NB4 (cell line): ENCODE measurements around the gene THAP2.
"Not testable (repeated sequence)": the region's sequence is repeated elsewhere in the genome, so short reads cannot be mapped to it uniquely, and the experiment has no call there.

ENCODE experiments used
- CTCF ChIP-seq: IDR thresholded peaks from one replicate; pipeline ENCODE4 v1.5.1; 2012; ENCODE audit warnings: low read depth, low read length
- MAX ChIP-seq: IDR thresholded peaks from 2 replicates; pipeline ENCODE4 v1.6.1; 2011; ENCODE audit warnings: low read depth, low read length
- MYC ChIP-seq: IDR thresholded peaks from 2 replicates; pipeline ENCODE4 v1.6.1; 2011; ENCODE audit warnings: low read depth, low read length
- POLR2A ChIP-seq: IDR thresholded peaks from 2 replicates; pipeline ENCODE4 v1.6.1; 2011; ENCODE audit warnings: mild to moderate bottlenecking; ENCODE audit not compliant: insufficient read length; ENCODE audit errors: extremely low read depth

GRCh38 chr12:71702181-71702580, 38.1 kb downstream of the THAP2 start:
- TF ChIP-seq CTCF, POLR2A, MAX, MYC: not testable (repeated sequence)
